HT-29 (cell line): ENCODE results near the gene PRKAG2. TPM values are rescaled to one million over a fixed set of nuclear protein-coding genes. Genes with fewer than 3 reads are reported as not detected.
"Not testable (repeated sequence)": the region's sequence is repeated elsewhere in the genome, so short reads cannot be mapped to it uniquely, and the experiment has no call there.

Source experiments
- DNase-seq: peaks from one replicate; pipeline ENCODE4 v3.0.0-alpha.2; 2015; ENCODE audit warnings: low spot score
- total RNA-seq: library from RNA; depleted of rRNA; stranded (reverse); fragments of >200 nt; shearing (Covaris generic); gene quantifications from 2 replicates; pipeline ENCODE4 v1.2.3, GENCODE V29; 2014

Gene PRKAG2
- total RNA-seq, 1 experiment from 2014 or later = 5.4 TPM

GRCh38 chr7:151748733-151749132, 128.2 kb downstream of the PRKAG2 start:
- DNase-seq = no peak

GRCh38 chr7:151748021-151748420, 128.9 kb downstream of the PRKAG2 start:
- not testable (repeated sequence) for DNase-seq

GRCh38 chr7:151745706-151746105, 131.2 kb downstream of the PRKAG2 start:
- no peak for DNase-seq

GRCh38 chr7:151744656-151745638, 132.0 kb downstream of the PRKAG2 start:
- DNase-seq = peak; percentile 80

GRCh38 chr7:151744051-151744580, 132.8 kb downstream of the PRKAG2 start:
- DNase-seq = no peak

GRCh38 chr7:151743481-151743983, 133.4 kb downstream of the PRKAG2 start:
- DNase-seq = no peak

GRCh38 chr7:151742713-151743480, 134.0 kb downstream of the PRKAG2 start:
- DNase-seq = no peak

- DNase-seq = no peak
These were observed 135.3 kb downstream of the PRKAG2 start for GRCh38 chr7:151741585-151741984.

- DNase-seq = no peak
These were observed 136.6 kb downstream of the PRKAG2 start for GRCh38 chr7:151740081-151740851.

GRCh38 chr7:151738925-151739324, 138.0 kb downstream of the PRKAG2 start:
- DNase-seq = no peak

- DNase-seq = peak; percentile 81
These were observed 140.5 kb downstream of the PRKAG2 start for GRCh38 chr7:151736403-151736909.

- no peak for DNase-seq
These were observed 141.0 kb downstream of the PRKAG2 start for GRCh38 chr7:151735851-151736402.

GRCh38 chr7:151735186-151735850, 141.6 kb downstream of the PRKAG2 start:
- DNase-seq = no peak

GRCh38 chr7:151732834-151733592, 143.9 kb downstream of the PRKAG2 start:
- no peak for DNase-seq

GRCh38 chr7:151732292-151732691, 144.6 kb downstream of the PRKAG2 start:
- DNase-seq = no peak

GRCh38 chr7:151731022-151731441, 145.9 kb downstream of the PRKAG2 start:
- DNase-seq = no peak

GRCh38 chr7:151730591-151730990, 146.3 kb downstream of the PRKAG2 start:
- no peak for DNase-seq

GRCh38 chr7:151729521-151729921, 147.4 kb downstream of the PRKAG2 start:
- no peak for DNase-seq

GRCh38 chr7:151728746-151729145, 148.2 kb downstream of the PRKAG2 start:
- DNase-seq = no peak
